ENCODE measurements around the gene BCL7B.

Gene BCL7B

GRCh38 chr7:73487486-73487885, 70.0 kb downstream of the BCL7B start:
- no peak for DNase-seq

Data from NCI-H2227 treated with DMSO at 0.1 percent for 48 hours (cell line).